GM19324 (cell line): ENCODE results near the gene VIPR1.

Experiments
- ATAC-seq: cut with Tn5 transposase; IDR thresholded peaks from one replicate; pipeline ENCODE4 v1.9.1; 2021; ENCODE audit warnings: mild to moderate bottlenecking, moderate library complexity; ENCODE audit not compliant: unreplicated experiment, low FRiP score

VIPR1 gene

DNA sequence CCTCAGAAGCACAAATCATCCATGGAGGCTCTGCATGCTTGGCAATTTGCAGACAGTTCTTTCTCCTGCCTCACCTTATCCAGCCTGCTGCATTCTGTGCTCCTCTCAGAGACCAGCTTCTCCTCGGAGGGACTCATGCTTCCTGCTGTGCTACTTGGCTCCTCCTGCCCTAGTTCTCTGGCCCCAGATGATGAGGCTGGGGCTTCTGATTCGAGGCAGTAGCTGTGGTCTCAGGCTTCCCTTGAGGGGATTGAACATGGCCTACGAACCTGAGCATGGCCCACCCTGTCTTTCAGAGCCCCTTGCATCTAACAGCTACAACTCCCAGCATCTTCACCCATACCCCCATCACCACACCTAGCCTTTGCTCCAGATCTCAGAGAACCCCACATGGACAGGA lies 6.7 kb downstream of the VIPR1 start:
- no peak for ATAC-seq

DNA sequence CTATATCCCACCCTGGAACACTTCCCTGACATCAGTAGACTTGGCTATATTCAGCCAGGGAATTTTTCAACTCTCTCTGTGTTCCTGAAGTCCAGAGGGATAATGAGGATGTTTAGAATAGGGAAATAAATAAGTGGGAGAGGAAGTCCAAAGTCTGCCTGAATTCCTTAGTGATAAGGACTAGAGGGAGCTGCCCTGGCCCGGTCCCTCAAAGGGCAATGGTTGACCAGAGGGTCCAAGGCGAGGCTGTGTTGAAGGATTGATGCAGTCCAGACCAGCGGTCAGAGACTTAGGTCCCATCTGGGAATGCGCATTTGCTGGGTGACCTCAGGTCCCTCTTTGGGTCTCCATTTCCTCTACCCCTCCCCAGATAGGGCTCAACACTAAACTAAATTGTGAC lies 7.9 kb downstream of the VIPR1 start:
- ATAC-seq: no peak

DNA sequence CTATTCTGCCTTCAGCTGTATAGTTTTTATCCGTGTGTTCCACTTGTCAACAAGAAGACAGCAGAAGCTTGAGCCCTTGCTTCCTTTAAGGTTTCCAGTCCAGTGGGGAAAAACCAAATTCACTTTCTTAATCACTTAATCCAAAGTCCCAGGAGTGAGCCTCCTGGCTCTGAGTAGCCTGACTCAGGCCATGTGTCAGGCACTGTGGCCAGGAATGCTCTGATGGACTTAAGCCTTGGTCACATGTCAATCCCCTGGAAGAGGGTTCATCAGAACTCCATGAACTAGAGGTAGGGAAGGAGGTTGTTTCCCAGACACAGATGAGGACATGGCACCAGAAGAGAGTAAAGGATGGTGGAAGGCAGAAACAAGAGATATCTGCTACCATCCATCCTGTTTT lies 8.8 kb downstream of the VIPR1 start:
- no peak for ATAC-seq

GRCh38 chr3:42511736-42512135 lies 9.3 kb downstream of the VIPR1 start:
- ATAC-seq: no peak

- ATAC-seq: no peak
Measured at GRCh38 chr3:42513121-42513520, 10.7 kb downstream of the VIPR1 start.

DNA sequence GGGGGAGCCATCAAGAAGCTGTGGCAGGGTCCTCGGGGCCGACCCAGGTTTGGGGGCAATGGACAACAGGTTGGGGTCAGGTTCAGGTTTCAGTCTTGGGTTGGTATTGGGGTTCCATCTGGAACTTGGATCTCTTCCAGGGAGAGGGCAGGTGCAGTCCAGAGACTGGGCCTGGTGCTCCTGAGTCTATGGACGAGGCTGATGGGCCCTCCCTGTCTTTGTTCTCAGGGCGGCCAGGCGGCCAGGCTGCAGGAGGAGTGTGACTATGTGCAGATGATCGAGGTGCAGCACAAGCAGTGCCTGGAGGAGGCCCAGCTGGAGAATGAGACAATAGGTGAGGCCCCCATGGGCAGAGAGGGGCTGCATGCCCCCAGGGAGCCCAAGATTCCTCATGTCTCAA lies 11.1 kb downstream of the VIPR1 start:
- no peak for ATAC-seq

DNA sequence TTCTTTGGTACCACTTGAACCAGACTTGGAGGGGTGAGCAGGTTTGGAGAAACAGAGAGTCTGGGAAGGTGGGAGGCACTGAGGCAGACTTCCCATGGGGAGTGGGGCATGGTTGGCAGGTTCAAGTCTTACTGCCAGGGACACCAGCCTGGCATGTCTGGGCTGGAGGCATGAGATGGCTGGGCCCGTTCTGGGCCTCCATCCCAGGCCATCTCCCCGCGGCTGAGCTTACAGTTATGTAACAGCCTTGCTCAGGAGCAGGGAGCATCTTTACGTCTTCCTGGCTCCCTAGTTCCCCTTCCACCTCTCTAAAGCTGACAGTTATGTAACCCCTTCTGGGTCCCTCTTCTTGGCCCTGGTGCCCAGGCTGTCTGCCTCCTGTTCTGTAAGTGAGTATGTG lies 12.4 kb downstream of the VIPR1 start:
- no peak for ATAC-seq

DNA sequence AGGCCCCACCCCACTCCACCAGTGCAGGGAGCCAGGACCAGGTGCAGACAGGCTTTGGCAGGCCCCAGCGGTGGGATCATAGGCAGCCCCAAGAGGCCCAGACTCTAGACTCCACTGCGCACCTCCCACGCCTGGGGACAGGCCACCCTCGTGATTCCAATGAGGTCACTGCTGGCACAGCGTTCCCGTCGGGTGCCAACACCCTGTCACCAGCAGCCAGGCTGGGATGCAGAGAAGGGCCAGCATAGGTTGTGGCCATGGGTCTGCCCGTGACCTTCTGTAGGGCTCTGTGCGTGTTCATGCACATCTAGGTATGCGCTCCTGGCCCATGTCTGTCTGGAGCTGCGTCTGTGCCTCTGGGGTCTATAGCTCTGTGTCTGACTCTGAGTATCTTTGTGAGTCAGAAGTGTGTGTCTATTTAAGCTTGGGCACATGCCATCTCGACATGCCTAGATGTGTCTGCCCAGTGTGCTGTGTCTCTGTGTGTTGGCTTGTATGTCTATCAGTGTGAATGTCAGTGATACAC lies 13.0 kb downstream of the VIPR1 start:
- no peak for ATAC-seq

GRCh38 chr3:42515976-42516375 lies 13.5 kb downstream of the VIPR1 start:
- no peak for ATAC-seq

- ATAC-seq: no peak
Measured at GRCh38 chr3:42516443-42516842, 14.0 kb downstream of the VIPR1 start.

- ATAC-seq: no peak
Measured at GRCh38 chr3:42517117-42517516, 14.7 kb downstream of the VIPR1 start.

- ATAC-seq: no peak
Measured at GRCh38 chr3:42518800-42519567, 16.5 kb downstream of the VIPR1 start.

GRCh38 chr3:42519568-42519962 lies 17.1 kb downstream of the VIPR1 start:
- ATAC-seq: no peak

- no peak for ATAC-seq
Measured at GRCh38 chr3:42520336-42520735, 17.9 kb downstream of the VIPR1 start.

- ATAC-seq: no peak
Measured at GRCh38 chr3:42520906-42521305, 18.5 kb downstream of the VIPR1 start.

DNA sequence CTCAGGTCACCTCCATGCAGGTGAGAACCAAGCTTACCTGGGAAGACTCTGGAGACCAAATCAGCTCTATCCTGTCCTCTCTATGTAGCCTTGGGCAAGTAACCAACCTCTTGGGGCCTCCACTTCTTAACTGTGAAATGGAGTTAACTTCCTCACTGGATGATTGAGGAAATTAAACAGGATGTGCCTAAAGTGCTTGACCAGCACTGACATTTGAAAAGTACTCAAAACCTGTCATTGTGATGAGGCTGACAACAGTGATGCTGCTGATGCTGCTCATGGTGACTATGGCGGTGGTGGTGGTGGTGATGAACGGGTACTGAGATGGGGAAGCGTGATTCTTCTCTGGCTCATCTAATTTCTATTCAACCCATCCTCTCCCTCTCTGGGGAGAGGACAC lies 22.3 kb downstream of the VIPR1 start:
- no peak for ATAC-seq

GRCh38 chr3:42525212-42525611 lies 22.8 kb downstream of the VIPR1 start:
- ATAC-seq: no peak

GRCh38 chr3:42525736-42526345 lies 23.4 kb downstream of the VIPR1 start:
- ATAC-seq: no peak

DNA sequence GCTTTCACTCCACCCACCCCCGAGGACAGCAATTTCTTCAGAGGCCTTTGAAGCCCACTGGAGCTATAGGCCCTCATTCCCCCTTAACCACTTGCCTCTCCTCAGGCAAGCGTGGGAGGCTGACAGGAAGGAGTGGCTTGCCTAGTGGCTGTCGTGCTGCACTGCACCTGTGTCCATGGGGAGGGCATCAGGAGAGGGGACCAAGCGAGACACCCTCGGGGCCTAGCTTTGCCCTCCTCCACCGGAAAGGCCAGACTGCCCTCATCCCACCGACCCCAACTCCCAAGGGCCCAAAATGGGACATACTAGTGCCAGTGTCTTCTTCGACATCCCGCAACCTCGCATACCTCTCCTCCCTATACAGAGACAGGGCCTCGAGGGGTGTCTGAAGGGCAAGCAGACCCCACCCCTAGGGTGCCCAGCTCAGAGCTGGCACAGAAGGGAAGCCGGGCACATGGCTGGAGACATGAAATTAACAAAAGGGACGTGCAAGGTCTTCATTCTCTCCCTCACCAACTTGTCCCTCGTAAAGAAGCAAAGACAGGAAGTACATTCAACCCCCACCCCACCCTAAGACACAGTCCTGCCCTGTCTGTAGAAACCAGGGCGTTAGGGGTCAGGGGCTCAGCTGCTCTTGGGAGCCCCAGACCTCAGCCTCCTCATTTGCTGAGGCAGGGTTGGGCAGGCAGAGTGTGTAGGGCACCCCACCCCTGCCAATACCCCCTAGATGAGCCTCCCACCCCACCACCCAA lies 24.3 kb downstream of the VIPR1 start:
- no peak for ATAC-seq

- ATAC-seq: no peak
Measured at GRCh38 chr3:42527368-42527917, 25.0 kb downstream of the VIPR1 start.

GRCh38 chr3:42529468-42529867 lies 27.0 kb downstream of the VIPR1 start:
- ATAC-seq: no peak
